OCI-LY3 (cell line): ENCODE measurements around the gene PDS5B.

Source experiments
- EZH2phosphoT487 ChIP-seq: fragments of 200-600 bp; shearing (Covaris generic); IDR thresholded peaks from 2 replicates; pipeline ENCODE4 v1.6.1; 2018; ENCODE audit warnings: antibody characterized with exemption, mixed run types, low read depth
- TF ChIP-seq, protein P1 (sequence below): fragments of 200-600, 300-600 bp; sonication (generic); IDR thresholded peaks from 2 replicates; pipeline ENCODE4 v1.5.1; 2014; ENCODE audit warnings: antibody characterized with exemption, low read length, low read depth

DNA sequence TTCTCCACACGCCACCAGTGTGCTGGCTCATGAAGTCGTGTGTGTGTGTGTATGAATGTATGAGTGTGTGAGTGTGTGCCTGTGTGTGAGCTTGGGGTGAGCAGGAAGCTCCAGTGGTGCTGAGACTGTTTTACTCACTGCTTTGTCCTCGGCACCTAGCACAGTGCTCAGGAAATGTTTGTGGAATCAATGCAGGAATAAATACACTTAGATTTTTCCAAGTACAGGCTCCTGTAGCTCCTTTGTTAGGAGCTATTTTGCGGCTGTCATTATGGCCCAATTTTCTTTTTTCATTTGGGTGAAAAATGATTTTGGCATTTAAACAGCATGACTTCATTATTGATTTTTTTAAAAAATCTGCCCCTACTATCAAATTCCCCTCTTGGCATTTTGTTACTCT lies 236.5 kb downstream of the PDS5B start:
- TF ChIP-seq EZH2phosphoT487 = no peak
- TF ChIP-seq, protein P1, sequence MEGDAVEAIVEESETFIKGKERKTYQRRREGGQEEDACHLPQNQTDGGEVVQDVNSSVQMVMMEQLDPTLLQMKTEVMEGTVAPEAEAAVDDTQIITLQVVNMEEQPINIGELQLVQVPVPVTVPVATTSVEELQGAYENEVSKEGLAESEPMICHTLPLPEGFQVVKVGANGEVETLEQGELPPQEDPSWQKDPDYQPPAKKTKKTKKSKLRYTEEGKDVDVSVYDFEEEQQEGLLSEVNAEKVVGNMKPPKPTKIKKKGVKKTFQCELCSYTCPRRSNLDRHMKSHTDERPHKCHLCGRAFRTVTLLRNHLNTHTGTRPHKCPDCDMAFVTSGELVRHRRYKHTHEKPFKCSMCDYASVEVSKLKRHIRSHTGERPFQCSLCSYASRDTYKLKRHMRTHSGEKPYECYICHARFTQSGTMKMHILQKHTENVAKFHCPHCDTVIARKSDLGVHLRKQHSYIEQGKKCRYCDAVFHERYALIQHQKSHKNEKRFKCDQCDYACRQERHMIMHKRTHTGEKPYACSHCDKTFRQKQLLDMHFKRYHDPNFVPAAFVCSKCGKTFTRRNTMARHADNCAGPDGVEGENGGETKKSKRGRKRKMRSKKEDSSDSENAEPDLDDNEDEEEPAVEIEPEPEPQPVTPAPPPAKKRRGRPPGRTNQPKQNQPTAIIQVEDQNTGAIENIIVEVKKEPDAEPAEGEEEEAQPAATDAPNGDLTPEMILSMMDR = no peak
